ENCODE results near the gene GLRX2.

GLRX2 gene

DNA sequence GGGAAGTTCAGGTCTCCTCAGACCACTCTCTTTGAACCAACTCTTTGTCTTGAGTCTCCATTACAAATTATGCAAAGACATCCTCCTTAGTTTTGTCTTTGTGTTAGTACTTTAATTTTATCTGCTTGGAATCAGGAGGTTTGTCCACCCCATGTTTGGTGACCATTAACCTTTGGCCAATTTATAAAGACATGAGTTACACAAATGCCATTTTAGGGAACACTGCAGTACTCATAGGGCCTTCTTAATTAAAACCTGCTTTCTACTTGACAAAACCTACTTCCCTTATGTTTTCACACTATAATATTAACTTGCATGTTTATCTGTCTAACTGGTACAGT is 8.7 kb upstream of the GLRX2 start:
- no peak for DNase-seq (ENCODE audit: extremely low spot score, insufficient read length, low read depth)

DNA sequence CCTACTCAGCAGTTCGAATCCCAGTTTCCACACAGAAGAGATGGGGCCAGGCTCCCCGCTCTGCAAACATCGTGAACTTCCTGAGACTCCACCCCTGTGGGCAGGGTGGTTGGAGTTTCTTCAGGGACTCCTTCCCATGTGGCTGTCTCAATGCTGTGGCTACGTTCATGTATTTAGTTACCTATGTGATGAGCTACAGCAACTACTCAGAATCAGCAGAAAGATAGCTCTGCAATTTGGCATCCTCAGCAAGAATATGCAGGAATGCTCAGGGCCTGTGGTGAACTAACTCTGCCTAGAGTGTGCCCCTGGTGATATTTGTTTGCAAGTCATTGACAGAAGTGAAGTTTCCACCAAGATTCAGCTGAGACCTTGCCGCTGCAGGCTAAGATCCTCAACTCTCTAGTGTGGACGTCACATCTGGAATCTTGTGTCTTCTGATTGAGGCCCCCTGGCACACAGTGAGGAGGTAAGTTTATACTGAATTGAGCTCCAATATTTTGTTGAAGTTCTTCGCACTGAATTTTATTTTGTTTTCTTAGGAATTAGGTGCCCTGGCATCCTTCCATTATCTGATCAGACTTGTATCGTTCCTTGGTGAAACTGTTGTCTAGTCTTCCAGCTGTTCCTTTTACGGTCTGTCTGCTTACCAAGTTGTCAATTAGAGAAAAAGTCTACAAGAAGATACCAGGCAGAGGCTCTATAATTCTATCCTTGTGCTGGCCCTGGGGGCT is 8.2 kb upstream of the GLRX2 start:
- no peak for DNase-seq (ENCODE audit: extremely low spot score, insufficient read length, low read depth)
- FAIRE-seq: no peak

More for the DNA sequence above, 8.7 kb upstream of the GLRX2 start:
- FAIRE-seq: no peak

DNA sequence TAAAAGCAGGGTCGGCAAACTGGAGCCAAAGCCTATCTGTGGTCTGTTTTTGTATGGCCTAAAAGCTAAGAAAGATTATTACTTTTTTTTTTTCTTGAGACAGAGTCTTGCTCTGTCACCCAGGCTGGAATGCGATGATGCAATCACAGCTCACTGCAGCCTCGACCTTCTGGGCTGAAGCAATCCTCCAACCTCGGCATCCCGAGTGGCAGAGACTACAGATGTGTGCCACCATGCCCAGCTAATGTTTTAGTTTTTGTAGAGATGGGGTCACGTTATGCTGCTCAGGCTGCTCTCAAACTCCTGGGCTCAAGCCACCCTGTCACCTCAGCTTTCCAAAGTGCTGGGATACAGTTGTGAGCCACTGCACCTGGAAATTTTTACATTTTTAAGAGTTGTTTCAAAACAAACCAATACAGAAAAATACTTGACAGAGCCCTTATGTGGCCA is 6.5 kb upstream of the GLRX2 start:
- FAIRE-seq (no peak), DNase-seq (ENCODE audit: extremely low spot score, insufficient read length, low read depth) (no peak)

DNA sequence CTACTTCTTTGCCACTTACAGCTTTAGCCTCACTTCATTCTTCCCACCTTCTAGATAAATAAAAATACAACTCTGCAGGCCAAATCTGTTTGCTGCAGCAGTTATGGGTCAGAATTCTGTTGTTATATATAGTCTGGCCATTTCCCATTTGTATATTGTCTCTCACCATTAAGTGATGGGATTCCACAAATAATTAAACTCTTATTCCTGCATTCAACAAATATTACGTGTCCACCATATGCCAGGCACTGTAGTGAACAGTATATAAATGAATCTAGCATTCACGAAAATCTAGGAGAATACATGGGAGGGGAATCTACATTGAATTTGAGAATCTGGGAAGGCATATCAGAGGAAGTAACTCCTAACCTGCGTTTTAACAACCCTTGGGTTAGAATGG is 5.7 kb upstream of the GLRX2 start:
- FAIRE-seq (no peak), DNase-seq (ENCODE audit: extremely low spot score, insufficient read length, low read depth) (no peak)

DNA sequence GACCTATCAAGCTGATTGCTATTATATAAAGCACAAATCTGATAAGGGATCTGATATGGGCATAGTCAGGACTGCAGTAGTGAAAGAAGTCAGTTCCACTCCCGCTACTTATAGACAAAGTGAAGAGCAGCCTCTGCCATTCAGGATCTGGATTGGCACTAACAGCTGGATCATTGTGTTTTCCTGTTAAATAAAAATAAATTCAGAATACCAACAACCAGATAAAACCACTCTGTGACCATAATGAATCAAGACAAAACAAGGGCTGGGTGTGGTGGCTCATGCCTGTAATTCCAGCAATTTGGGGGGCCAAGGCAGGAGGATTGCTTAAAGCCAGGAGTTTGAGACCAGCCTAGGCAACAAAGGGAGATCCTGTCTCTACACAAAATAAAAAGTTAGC is 5.0 kb upstream of the GLRX2 start:
- DNase-seq (ENCODE audit: extremely low spot score, insufficient read length, low read depth) (no peak), FAIRE-seq (no peak)

DNA sequence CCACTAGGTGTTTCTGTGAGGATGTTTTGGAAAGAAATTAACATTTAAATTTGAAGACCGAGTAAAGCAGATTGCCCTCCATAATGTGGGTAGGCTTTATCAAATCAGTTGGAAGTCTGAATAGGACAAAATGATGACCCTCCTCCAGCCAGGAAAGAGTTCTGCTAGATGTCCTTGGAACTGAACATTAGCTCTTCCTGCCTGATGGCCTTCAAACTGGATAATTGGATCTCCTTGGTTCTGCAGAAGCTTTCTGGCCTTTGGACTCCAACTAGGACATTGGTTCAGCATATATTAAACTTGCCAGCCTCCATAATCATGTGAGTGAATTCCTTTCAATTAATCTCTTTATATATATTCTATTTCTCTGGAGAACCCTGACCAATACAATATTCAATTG is 4.4 kb upstream of the GLRX2 start:
- no peak for FAIRE-seq
- no peak for DNase-seq (ENCODE audit: extremely low spot score, insufficient read length, low read depth)

DNA sequence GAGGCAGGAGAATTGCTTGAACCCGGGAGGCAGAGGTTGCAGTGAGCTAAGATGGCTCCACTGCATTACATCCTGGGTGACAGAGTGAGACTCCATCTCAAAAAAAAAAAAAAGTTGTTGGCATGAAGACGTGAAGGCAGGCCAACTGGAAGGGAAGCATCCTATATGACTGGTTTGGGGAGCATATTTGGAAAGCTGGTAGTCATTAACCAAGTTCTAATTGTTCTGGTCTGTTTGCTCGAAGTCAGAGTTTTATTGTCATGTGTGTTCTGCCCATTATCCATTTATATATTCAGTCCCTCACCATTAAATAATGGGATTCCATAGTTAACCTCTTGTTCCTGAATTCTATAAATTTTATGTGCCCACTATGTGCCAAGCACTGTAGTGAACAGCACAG is 3.3 kb upstream of the GLRX2 start:
- FAIRE-seq: no peak
- no peak for DNase-seq (ENCODE audit: extremely low spot score, insufficient read length, low read depth)

DNA sequence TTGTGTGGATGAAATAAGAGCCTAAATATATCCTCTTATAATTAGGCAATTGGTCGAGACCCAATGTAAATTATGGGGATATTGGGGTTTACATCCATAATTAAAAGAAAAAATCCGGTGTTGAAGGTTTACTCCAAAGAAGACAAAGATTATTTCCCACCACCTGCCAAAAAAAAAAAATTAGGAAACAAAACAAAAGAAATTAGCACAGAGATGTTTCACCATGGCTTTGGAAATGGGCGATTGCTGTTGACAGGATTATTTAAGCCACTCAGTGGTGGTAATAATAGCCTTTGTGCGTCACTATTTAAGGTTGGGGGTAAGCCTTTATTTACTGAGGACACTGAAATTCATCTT is 585 bp upstream of the GLRX2 start:
- DNase-seq (ENCODE audit: extremely low spot score, insufficient read length, low read depth) (no peak), FAIRE-seq (no peak)

DNA sequence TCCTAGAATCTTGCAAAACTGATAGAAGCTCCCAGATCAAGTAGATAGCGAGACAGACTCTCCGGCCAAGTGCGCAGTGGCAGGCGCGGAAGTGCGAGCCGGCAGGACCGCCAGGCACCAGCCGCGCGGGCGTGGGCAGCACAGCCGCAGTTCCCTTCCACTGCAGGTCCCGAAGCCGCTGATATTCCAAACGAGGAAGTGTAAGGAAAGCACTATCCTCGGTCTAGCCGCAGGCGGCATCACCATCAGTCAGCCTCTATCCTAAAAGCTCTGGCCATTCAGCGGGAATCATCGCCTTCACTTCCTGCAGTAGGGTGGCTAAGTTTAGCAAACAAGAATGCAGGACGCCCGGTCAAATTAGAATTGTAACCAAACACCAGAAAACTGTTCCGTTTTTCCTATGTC is 710 bp downstream of the GLRX2 start:
- DNase-seq (ENCODE audit: extremely low spot score, insufficient read length, low read depth) (no peak), FAIRE-seq (peak; percentile 12)

DNA sequence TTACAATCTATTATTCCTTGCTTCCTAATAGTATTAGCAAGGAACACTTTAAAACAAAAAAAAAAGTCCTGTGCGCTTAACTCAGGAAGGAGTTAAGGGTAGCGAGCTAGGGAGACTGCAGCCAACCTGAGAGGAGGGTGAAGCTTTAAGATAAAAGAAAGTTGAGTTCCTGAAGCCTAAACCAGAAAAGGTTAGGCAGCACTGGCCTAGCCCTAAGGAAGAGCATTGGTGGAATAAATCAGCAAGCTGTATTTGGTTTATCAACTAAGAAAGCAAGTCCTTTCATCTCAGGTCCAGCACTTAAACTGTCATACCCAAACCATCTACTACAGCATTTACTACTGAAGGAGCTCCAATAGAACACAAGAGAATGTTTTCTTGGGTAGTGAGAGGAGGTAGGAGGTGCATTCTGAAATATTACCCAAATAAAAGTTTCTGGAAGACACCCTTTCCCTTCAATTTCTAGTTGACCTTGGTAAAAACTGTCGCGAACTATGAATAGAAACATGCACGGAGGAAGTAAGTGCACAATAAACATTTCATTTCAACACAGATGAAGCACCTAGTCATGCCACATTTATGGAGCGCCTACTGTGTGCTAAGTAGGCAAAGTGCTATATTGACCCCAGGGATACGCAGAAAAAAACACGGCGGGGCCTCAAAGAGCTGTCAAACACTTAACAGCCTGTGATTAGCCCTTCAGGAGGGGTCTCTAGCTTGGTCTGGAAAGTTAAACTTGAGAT is 1.3 kb downstream of the GLRX2 start:
- no peak for FAIRE-seq
- no peak for DNase-seq (ENCODE audit: extremely low spot score, insufficient read length, low read depth)

DNA sequence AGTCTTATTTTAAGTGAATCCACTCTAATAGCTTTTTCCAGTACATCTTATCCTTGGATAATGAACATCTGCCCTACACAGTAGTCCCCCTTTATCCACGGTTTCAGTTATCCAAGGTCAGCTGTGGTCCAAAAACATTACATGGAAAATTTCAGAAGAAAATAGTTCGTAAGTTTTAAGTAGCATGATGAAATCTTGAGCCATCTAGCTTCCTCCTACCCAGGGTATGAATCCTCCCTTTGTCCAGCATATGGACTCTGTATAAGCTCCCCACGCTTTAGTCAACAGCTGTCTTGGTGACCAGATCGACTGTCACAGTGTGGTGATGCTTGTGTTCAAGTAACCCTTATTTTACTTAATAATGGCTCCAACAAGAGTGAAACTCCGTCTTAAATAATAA is 2.6 kb downstream of the GLRX2 start:
- no peak for DNase-seq (ENCODE audit: extremely low spot score, insufficient read length, low read depth)
- no peak for FAIRE-seq

DNA sequence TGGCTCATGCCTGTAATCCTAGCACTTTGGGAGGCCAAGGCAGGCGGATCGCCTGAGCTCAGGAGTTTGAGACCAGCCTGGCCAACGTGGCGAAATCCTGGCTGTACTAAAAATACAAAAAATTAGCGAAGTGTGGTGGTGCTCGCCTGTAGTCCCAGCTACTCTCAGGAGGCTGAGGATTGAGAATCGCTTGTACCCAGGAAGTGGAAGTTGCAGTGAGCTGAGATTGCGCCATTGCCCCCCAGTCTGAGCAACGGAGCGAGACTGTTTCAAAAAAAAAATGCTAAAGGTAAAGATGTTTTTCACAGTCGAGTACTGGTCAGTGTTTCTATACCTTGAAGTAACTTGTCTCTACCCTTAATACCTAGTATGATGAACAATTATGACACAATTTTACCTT is 11.1 kb downstream of the GLRX2 start:
- FAIRE-seq (no peak), DNase-seq (ENCODE audit: extremely low spot score, insufficient read length, low read depth) (no peak)

DNA sequence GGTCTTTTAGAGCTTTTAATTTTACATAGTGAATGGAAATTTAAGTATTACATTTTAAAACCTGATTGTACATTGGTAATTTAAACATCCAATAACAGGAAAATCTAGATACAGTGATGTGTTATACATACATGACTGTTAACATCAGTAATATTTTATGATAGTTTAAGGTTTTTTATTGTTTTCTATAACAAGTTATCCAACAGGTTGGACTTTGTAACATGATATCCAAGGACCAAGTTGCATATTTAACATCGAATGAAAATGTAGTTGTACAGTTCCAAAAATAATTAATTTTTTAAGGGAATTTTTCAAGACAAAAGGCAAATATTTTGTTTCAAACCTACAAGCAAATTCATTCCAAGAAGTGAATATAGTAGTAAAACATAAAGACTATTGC is 14.3 kb downstream of the GLRX2 start:
- no peak for FAIRE-seq

DNA sequence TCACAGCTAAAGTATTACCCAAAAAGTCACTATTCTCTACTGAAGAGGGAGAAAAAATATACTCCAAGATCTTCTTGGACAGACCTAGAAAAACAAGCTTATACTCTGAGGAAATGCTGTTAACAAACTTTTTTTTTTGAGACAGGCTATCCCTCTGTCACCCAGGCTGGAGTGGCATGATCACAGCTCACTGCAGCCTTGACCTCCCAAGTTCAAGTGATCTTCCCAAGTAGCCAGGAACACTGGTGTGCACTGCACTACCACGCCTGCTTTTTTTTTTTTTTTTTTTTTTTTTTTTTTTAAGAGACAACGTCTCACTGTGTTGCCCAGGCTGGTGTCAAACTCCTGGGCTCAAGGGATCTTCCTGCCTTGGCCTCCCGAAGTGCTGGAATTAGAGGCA is 17.3 kb downstream of the GLRX2 start:
- DNase-seq (ENCODE audit: extremely low spot score, insufficient read length, low read depth): no peak
- no peak for FAIRE-seq

More for the DNA sequence above, 14.3 kb downstream of the GLRX2 start:
- no peak for DNase-seq (ENCODE audit: extremely low spot score, insufficient read length, low read depth)

DNA sequence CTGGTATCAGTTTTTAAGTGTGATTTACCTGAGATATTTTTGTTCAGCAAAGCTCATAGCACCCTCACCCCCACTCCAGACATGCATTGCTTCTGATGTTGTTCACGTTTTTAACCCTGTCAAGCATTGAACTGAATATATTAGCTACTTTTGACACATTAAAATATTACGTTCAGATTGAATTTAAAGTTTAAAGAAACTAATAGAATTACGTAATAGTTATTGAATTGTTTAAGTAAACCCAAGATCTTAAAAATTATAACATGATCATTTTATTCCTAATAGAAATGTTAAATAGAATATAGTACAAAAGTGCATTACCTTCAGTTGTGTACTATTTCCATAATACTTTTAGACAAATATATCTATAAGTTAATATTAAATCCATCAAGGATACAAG is 18.9 kb downstream of the GLRX2 start:
- FAIRE-seq: peak; percentile 5
- DNase-seq (ENCODE audit: extremely low spot score, insufficient read length, low read depth): no peak

DNA sequence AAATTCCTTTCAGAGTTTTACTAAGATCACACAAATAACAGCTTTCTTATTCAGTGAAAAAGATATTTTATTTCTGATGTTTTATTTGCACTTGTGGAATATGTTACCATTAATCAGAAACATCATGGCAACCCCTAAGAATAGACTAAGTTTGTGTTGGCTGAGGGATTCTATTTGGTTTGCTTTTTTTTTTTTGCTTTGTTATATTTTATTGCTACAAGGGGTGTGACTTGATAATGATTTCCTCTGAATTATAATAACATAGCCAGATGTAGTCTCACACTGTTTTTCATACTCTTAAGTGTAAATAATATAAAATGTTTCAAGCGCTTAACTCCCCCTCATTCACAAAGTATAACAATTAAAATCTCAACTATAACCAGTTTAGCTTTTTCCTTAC is 20.0 kb downstream of the GLRX2 start:
- DNase-seq (ENCODE audit: extremely low spot score, insufficient read length, low read depth) (no peak), FAIRE-seq (no peak)

DNA sequence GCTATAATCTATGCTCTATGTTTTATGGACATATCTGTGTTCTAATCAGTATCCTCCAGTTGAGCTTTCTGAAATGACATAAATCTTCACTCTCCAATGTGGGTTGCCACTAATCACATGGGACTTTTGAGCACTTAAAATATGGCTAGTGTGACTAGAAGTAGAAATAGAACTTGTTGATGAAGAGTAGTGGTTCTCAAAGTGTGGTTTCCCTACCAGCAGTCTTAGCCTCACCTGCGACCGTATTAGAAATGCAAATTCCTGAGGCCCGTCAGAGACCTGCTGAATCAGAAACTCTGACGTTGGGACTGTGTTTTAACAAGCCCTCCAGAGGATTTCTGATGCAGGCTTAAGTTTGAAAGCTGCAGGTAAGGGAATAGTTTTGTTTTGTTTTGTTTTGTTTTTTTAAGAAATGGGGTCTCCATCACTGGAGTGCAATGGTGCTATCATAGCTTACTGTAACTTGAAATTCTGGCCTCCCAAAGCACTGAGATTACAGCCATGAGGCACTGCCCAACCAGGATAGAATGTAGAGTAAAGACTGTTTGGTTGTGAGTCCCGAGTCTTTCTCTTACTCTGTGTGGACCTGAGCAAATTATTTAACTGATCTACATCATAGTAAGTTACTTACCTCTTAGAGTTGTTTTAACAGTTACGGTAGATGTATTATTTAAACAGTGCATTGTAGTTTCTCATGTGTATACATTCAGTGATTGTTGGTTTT is 21.7 kb downstream of the GLRX2 start:
- DNase-seq (ENCODE audit: extremely low spot score, insufficient read length, low read depth): no peak

DNA sequence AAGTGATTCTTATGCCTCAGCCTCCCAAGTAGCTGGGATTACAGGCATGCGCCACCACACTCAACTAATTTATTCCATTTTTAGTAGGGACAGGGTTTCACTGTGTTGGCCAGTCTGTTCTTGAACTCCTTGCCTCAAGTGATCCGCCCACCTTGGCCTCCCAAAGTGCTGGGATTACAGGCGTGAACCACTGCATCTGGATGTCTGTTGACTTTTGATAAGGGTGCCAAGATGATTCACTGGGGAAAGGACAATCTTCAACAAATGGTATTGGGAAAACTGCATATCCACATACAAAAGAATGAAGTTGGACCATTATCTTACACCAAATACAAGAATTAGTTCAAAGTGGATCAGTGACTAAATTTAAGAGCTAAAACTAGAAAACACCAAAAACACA is 26.0 kb downstream of the GLRX2 start:
- no peak for FAIRE-seq
- no peak for DNase-seq (ENCODE audit: extremely low spot score, insufficient read length, low read depth)

More for the DNA sequence above, 21.7 kb downstream of the GLRX2 start:
- FAIRE-seq: no peak

DNA sequence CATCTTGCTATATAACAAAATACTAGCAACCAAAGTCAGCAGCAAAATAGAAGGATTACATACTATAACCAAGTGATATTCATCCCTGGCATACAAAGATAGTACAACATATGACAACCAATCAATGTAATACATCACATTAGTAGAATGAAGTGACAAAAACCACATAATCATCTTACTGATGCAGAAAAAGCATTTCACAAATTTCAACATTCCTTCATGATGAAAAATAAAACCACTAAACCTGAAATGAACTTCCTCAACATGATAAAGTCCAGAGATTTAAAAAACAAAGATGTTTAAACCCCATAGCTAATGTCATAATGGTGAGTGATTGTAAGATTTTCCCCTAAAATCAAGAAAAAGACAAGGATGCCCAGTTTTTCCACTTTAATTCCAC is 27.2 kb downstream of the GLRX2 start:
- FAIRE-seq: no peak
- DNase-seq (ENCODE audit: extremely low spot score, insufficient read length, low read depth): no peak

DNA sequence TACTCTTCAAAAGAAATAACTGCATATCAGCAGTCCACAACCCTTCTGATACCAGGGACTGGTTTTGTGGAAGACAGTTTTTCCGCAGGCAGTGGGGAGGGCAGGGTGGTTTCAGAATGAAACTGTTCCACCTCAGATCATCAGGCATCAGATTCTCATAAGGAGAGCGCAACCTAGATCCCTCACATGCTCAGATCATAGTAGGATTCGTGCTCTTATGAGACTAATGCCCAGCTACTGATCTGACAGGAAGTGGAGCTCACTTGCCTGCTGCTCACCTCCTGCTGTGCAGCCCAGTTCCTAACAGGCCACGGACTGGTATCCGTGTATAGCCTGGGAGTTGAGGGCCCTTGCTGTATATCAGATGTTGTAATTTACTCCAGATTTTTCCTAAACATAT is 34.3 kb downstream of the GLRX2 start:
- no peak for DNase-seq (ENCODE audit: extremely low spot score, insufficient read length, low read depth)
- peak; percentile 79 for FAIRE-seq

DNA sequence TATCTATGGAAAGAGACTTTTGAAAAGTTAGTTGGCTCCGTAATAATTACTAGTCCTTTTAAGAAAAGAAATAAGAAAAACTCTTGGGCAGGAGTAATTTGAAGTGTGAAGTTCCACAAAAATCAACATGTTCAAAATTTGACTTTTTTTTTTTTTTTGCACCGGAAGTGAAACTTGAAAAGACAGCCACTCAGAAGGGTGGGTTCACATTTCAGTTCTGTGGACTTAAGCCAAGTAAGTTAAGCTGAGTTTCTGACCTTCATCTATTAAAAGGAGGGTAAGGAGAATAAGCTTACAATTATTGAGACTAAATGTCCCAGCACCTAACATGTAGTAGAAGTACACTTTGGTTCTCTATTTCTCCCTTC is 34.8 kb downstream of the GLRX2 start:
- peak; percentile 56 for FAIRE-seq
- no peak for DNase-seq (ENCODE audit: extremely low spot score, insufficient read length, low read depth)

All from GM18507 (cell line).